Measurements from ENCODE around the gene YRDC.
A peak's percentile ranks its signal among the peaks of the same experiment; 100 is the strongest.

Gene YRDC, protein sequence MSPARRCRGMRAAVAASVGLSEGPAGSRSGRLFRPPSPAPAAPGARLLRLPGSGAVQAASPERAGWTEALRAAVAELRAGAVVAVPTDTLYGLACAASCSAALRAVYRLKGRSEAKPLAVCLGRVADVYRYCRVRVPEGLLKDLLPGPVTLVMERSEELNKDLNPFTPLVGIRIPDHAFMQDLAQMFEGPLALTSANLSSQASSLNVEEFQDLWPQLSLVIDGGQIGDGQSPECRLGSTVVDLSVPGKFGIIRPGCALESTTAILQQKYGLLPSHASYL

DNA sequence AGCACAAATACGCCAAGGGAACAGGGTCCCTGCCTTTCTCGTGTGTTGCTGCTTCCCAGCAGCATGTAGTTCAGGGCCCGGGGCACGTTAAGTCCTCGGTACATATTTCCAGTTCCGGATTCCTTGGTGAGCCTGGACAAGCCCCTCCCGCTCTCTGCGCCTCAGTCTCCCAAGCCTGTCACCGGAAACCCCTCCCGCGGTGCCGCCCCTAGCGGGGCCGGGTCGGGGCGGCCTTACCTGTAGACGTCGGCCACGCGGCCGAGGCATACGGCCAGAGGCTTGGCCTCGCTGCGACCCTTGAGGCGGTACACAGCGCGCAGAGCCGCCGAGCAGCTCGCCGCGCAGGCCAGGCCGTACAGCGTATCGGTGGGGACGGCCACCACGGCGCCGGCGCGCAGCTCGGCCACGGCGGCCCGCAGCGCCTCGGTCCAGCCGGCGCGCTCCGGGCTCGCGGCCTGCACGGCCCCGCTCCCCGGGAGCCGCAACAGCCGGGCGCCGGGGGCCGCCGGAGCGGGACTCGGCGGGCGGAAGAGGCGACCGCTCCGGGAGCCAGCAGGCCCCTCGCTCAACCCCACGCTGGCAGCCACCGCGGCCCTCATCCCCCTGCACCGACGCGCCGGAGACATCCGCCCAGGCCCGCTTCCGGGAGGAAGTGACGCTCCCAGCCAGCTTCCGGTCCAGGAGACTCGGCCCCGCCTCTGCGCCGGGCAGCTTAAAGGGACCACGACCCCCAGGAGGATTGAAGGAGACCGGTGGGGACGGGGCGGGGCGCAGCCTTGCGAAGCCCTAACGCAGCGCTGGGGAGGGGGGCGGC is at the start of gene YRDC, which contains the start of gene C1orf122:
Gene YRDC (minus strand): TSS at position 654 of the 814 bp plus-strand sequence. CDS start 28 bp downstream, at position 626.
Gene C1orf122 (plus strand): TSS at position 236 of the 814 bp plus-strand sequence. CDS start 615 bp downstream, outside the sequence.
- Histone ChIP-seq H3K4me1 (ENCODE audit: control insufficient read depth, insufficient read depth, low read length, unreplicated experiment) (peaks cover 24% of the 10 kb centered on the region), H2AFZ (ENCODE audit: low read length, unreplicated experiment) (peak within 1 kb of the TSS; percentile 52), H3K27me3 (ENCODE audit: insufficient read depth, low read length) (no peaks in the 10 kb centered on the region), H3K36me3 (ENCODE audit: insufficient read depth, low read length) (peaks cover 21% of the 10 kb centered on the region), H3K79me2 (ENCODE audit: control insufficient read depth, insufficient read depth, low read length, unreplicated experiment) (peaks cover 28% of the 10 kb centered on the region), H3K4me3 (ENCODE audit: low read depth, low read length) (peak within 1 kb of the TSS; percentile 98), H3K27ac (ENCODE audit: low read depth, low read length) (peak within 1 kb of the TSS; percentile 59)

DNA sequence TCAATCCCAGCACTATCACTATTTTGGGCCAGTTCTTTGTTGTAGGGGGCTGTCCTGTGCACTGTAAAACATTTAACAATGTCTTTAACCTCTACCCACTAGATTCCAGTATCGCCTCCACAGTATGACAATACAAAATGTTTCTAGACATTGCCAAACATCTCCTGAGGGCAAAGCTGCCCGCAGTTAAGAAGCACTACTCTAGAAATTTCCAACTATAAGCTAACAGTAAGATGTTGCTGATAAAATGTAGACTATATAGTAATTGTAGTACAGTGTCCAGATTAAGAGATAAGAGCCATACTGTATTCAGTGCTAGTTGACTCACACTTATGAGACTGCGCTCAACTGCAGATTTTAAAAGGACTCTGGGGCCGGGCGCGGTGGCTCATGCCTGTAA is 46.4 kb upstream of the YRDC start:
- H3K36me3 ChIP-seq (ENCODE audit: insufficient read depth, low read length) = peaks cover 15% of the 10 kb centered on the region; the same call in 1 of the 2 replicates
- no peak overlapping the region for H3K27ac ChIP-seq (ENCODE audit: low read depth, low read length)
- H3K4me3 ChIP-seq (ENCODE audit: low read depth, low read length) = no peak overlapping the region
- peaks cover 59% of the 10 kb centered on the region for H3K79me2 ChIP-seq (ENCODE audit: control insufficient read depth, insufficient read depth, low read length, unreplicated experiment)
- H3K4me1 ChIP-seq (ENCODE audit: control insufficient read depth, insufficient read depth, low read length, unreplicated experiment) = peaks cover 29% of the 10 kb centered on the region
- H2AFZ ChIP-seq (ENCODE audit: low read length, unreplicated experiment) = no peak overlapping the region
- no peaks in the 10 kb centered on the region for H3K27me3 ChIP-seq (ENCODE audit: insufficient read depth, low read length)

DNA sequence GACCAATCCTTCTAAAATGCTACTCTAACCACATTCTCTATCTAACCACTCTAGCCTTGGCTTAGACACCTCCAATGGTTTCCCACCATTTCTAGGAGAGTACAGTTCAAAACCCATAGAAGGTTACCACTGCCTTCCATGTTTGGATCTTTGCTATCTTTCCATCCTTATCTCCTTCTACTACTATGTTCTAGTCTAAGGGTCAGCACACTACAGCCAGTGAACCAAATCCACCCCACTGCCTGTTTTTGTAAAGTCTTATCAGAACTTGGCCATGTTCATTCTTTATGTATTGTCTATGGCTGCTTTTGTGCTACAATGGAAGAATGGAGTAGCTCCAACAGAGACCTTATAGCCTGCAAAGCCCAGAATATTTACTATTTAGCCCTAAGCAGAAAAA is 45.1 kb upstream of the YRDC start:
- Histone ChIP-seq H3K27me3 (ENCODE audit: insufficient read depth, low read length) (no peaks in the 10 kb centered on the region), H3K36me3 (ENCODE audit: insufficient read depth, low read length) (peaks cover 15% of the 10 kb centered on the region; the same call in 1 of the 2 replicates), H3K4me1 (ENCODE audit: control insufficient read depth, insufficient read depth, low read length, unreplicated experiment) (peaks cover 25% of the 10 kb centered on the region), H3K27ac (ENCODE audit: low read depth, low read length) (no peak overlapping the region), H2AFZ (ENCODE audit: low read length, unreplicated experiment) (no peak overlapping the region), H3K4me3 (ENCODE audit: low read depth, low read length) (no peak overlapping the region), H3K79me2 (ENCODE audit: control insufficient read depth, insufficient read depth, low read length, unreplicated experiment) (peaks cover 58% of the 10 kb centered on the region)

DNA sequence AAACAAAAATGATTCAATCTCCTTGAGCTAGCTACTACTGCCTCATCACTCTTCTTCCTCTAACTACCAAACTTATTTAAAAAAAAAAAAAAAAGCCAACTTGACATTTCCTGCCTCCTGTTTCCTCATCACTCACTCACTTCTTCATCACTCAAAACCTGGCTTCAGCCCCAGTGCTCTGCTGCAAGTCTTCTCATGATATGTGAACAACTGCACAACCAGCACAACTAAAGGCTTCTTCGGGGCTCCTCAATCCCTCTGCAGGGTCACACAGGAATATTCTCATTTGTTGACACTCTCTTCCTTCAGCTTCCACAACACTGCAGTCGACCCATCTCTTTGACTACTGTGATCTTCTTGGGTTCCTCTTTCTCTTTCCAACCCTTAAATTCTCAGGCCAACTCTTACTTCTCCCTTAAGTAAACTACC is 43.8 kb upstream of the YRDC start:
- Histone ChIP-seq H3K4me1 (ENCODE audit: control insufficient read depth, insufficient read depth, low read length, unreplicated experiment) (peaks cover 27% of the 10 kb centered on the region), H3K27ac (ENCODE audit: low read depth, low read length) (no peak overlapping the region), H2AFZ (ENCODE audit: low read length, unreplicated experiment) (no peak overlapping the region), H3K79me2 (ENCODE audit: control insufficient read depth, insufficient read depth, low read length, unreplicated experiment) (peaks cover 60% of the 10 kb centered on the region), H3K27me3 (ENCODE audit: insufficient read depth, low read length) (no peaks in the 10 kb centered on the region), H3K36me3 (ENCODE audit: insufficient read depth, low read length) (peaks cover 8% of the 10 kb centered on the region; the same call in 1 of the 2 replicates), H3K4me3 (ENCODE audit: low read depth, low read length) (no peak overlapping the region)

DNA sequence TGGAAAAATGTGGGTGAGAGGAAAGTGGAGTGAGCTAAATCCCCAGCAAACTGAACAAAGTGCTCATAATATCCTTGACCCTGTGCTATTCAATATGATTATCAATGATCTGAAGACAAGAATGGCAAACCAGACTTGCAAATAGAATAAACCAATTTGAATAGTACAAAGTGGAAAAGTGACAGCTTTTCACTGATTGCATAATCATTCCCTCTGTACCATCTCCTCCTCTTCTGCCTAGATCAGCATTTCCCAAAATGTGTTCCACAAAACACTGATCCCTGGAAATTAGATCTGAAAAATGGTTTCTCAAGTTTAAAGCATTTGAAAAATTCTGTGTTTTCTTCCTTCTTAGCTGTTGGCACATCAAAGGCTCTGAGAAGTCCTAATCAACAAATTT is 43.3 kb upstream of the YRDC start:
- Histone ChIP-seq H3K4me1 (ENCODE audit: control insufficient read depth, insufficient read depth, low read length, unreplicated experiment) (peaks cover 31% of the 10 kb centered on the region), H3K27me3 (ENCODE audit: insufficient read depth, low read length) (no peaks in the 10 kb centered on the region), H3K27ac (ENCODE audit: low read depth, low read length) (0 out of 2 replicates have a peak overlapping the region, but pooled peaks have one; percentile 9), H3K4me3 (ENCODE audit: low read depth, low read length) (no peak overlapping the region), H2AFZ (ENCODE audit: low read length, unreplicated experiment) (no peak overlapping the region), H3K36me3 (ENCODE audit: insufficient read depth, low read length) (peaks cover 6% of the 10 kb centered on the region; the same call in 1 of the 2 replicates), H3K79me2 (ENCODE audit: control insufficient read depth, insufficient read depth, low read length, unreplicated experiment) (peaks cover 63% of the 10 kb centered on the region)

DNA sequence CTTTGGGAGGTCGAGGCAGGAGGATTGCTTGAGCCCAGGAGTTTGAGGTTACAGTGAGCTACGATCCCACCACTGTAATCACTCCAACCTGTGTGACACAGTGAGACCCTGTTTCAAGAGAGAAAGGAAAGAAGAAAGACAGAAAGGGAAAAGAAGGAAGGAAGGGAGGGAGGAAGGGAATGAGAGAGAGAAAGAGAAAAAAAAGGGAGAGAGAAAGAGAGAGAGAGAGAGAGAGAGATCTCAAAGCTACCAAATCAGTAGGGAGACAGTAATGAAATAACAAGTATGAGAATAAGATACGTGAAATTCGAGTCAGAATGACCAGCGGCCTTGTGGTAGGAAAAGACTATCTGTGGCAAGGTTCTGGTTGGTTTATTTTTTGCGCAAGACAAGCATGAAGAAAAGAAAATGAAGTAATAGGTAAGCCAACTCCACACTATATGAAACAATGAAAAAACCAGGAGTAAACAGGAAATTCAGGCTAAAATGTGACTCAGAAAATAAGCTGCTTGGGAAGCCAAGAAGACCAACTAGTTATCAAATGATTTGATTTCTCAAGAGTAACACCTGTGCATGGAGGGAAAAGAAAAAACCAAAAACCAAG is 42.4 kb upstream of the YRDC start:
- H3K79me2 ChIP-seq (ENCODE audit: control insufficient read depth, insufficient read depth, low read length, unreplicated experiment) = peaks cover 63% of the 10 kb centered on the region
- H3K36me3 ChIP-seq (ENCODE audit: insufficient read depth, low read length) = peaks cover 10% of the 10 kb centered on the region; the same call in 1 of the 2 replicates
- H3K4me3 ChIP-seq (ENCODE audit: low read depth, low read length) = no peak overlapping the region

DNA sequence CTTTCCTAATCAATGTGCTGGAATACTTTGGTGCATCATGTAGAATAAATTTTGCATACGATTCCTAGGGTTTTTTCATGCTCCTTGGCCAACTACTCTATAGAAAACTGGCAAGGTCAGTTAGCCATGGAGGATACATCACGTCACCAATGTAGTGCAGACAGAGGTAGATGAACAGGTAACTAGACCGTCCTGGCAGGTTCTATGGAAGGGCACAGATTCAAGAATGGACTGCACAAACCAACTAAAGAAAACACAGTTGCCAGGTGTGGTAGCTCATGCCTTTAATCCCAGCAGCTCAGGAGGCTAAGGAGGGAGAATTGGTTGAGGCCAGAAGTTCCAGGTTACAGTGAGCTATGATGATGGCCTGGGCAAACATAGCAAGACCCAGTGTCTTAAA is 41.5 kb upstream of the YRDC start:
- Histone ChIP-seq H3K79me2 (ENCODE audit: control insufficient read depth, insufficient read depth, low read length, unreplicated experiment) (peaks cover 68% of the 10 kb centered on the region), H3K4me1 (ENCODE audit: control insufficient read depth, insufficient read depth, low read length, unreplicated experiment) (peaks cover 40% of the 10 kb centered on the region), H3K27ac (ENCODE audit: low read depth, low read length) (no peak overlapping the region), H2AFZ (ENCODE audit: low read length, unreplicated experiment) (no peak overlapping the region), H3K27me3 (ENCODE audit: insufficient read depth, low read length) (no peaks in the 10 kb centered on the region), H3K4me3 (ENCODE audit: low read depth, low read length) (no peak overlapping the region), H3K36me3 (ENCODE audit: insufficient read depth, low read length) (peaks cover 10% of the 10 kb centered on the region; the same call in 1 of the 2 replicates)

More for the DNA sequence above, 42.4 kb upstream of the YRDC start:
- H3K4me1 ChIP-seq (ENCODE audit: control insufficient read depth, insufficient read depth, low read length, unreplicated experiment) = peaks cover 39% of the 10 kb centered on the region
- H3K27me3 ChIP-seq (ENCODE audit: insufficient read depth, low read length) = no peaks in the 10 kb centered on the region
- 0 out of 2 replicates have a peak overlapping the region, but pooled peaks have one; percentile 39 for H3K27ac ChIP-seq (ENCODE audit: low read depth, low read length)
- H2AFZ ChIP-seq (ENCODE audit: low read length, unreplicated experiment) = no peak overlapping the region

DNA sequence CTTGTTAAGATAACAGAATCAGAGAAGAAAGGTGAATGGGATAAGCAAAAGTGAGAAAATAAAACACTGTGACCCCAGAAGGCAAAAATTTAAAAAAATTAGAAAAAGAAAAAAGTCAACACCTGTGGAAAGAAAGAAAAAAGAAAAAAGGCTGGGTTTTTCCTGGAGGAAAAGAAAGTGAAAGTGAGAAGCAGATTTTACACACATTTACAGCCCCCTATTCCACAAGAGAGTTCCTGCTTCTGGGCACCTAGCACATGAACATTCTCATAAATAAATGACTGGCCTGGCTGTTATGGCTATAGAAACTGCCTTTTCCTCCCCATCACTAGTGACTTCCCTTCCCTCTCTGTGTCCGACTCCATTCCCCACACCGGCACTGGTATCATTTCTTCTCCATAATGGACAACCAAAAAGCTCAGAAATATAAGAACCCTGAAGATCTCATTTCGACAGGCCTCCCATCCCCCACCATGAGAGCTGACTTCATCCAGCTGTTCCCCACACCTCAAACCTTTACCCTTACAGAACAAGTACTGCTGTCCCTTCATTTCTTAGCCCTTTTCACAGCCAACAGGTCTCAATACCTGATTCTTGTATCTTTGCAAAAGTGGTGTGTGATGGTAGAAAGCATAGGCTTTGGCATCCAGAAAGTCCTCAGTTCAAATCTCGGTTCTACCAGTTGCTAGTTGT is 38.8 kb upstream of the YRDC start:
- Histone ChIP-seq H3K4me3 (ENCODE audit: low read depth, low read length) (peak overlapping the region; percentile 41; the same call in 1 of the 2 replicates), H3K79me2 (ENCODE audit: control insufficient read depth, insufficient read depth, low read length, unreplicated experiment) (peaks cover 64% of the 10 kb centered on the region), H3K36me3 (ENCODE audit: insufficient read depth, low read length) (peaks cover 4% of the 10 kb centered on the region; the same call in 1 of the 2 replicates)

DNA sequence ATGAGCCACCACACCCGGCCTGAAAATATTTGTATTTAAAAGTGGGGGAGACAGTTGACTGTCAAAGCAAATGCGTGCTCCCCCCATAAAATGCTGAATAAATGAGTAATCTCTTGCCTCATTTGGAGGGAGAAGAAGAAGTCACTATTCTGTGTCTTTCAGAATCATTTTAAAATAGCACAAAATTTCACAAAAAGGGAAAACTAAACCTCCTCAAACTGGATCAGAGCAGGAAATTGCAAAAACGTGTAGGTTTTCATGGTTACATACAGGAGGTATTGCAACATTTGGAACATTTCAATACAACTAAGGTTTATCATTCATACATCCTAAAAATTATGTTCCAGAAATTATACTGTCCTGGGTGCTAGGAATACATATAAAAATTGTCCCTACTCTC is 37.8 kb upstream of the YRDC start:
- 0 out of 2 replicates have a peak overlapping the region, but pooled peaks have one; percentile 16 for H3K4me3 ChIP-seq (ENCODE audit: low read depth, low read length)
- H3K36me3 ChIP-seq (ENCODE audit: insufficient read depth, low read length) = peaks cover 4% of the 10 kb centered on the region; the same call in 1 of the 2 replicates
- H3K27me3 ChIP-seq (ENCODE audit: insufficient read depth, low read length) = no peaks in the 10 kb centered on the region
- H3K27ac ChIP-seq (ENCODE audit: low read depth, low read length) = peak overlapping the region; percentile 68
- H2AFZ ChIP-seq (ENCODE audit: low read length, unreplicated experiment) = no peak overlapping the region
- peaks cover 56% of the 10 kb centered on the region for H3K79me2 ChIP-seq (ENCODE audit: control insufficient read depth, insufficient read depth, low read length, unreplicated experiment)
- H3K4me1 ChIP-seq (ENCODE audit: control insufficient read depth, insufficient read depth, low read length, unreplicated experiment) = peaks cover 24% of the 10 kb centered on the region

More for the DNA sequence above, 38.8 kb upstream of the YRDC start:
- Histone ChIP-seq H3K27me3 (ENCODE audit: insufficient read depth, low read length) (no peaks in the 10 kb centered on the region), H3K27ac (ENCODE audit: low read depth, low read length) (peak overlapping the region; percentile 68; the same call in 1 of the 2 replicates), H2AFZ (ENCODE audit: low read length, unreplicated experiment) (no peak overlapping the region), H3K4me1 (ENCODE audit: control insufficient read depth, insufficient read depth, low read length, unreplicated experiment) (peaks cover 35% of the 10 kb centered on the region)
